ENCODE results near the gene NKD1.
"Not testable (repeated sequence)": the region's sequence is repeated elsewhere in the genome, so short reads cannot be mapped to it uniquely, and the experiment has no call there.

DNA sequence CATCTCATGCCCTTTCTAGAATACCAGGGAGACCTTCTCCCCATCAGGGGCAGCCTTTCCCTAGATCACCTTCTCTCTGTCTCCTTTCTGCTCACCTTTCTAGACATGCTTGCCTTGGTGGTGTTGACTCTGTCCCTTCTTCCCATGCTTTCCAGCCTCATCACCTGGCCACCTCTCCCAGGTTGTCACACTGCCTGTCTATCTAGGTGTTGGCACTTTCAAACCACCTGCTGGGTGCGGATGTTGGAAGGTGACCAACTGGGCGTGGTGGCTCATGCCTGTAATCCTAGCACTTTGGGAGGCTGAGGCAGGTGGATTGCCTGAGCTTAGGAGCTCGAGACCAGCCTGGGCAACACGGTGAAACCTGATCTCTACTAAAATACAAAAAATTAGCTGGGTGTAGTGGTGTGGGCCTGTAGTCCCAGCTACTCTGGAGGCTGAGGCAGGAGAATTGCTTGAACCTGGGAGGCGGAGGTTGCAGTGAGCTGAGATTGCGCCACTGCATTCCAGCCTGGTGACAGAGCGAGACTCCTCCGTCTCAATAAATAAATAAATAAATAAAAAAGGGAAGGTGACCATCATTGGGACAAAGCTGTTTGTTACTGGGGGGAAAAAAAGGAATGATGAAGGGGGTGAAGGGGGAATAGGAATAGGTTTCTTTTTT lies 44.2 kb upstream of the NKD1 start:
- TF ChIP-seq, protein P1, sequence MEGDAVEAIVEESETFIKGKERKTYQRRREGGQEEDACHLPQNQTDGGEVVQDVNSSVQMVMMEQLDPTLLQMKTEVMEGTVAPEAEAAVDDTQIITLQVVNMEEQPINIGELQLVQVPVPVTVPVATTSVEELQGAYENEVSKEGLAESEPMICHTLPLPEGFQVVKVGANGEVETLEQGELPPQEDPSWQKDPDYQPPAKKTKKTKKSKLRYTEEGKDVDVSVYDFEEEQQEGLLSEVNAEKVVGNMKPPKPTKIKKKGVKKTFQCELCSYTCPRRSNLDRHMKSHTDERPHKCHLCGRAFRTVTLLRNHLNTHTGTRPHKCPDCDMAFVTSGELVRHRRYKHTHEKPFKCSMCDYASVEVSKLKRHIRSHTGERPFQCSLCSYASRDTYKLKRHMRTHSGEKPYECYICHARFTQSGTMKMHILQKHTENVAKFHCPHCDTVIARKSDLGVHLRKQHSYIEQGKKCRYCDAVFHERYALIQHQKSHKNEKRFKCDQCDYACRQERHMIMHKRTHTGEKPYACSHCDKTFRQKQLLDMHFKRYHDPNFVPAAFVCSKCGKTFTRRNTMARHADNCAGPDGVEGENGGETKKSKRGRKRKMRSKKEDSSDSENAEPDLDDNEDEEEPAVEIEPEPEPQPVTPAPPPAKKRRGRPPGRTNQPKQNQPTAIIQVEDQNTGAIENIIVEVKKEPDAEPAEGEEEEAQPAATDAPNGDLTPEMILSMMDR (IDR thresholded peaks at IDR 0.05; ENCODE audit: low read depth, low read length), result not testable (repeated sequence)
- TF ChIP-seq EZH2phosphoT487 (IDR thresholded peaks at IDR 0.05; ENCODE audit: low read depth), result not testable (repeated sequence)
